Mononuclear cell (primary cell): Measurements from ENCODE around the gene CYB561A3. TPM values are rescaled to one million over a fixed set of nuclear protein-coding genes. Genes with fewer than 3 reads are reported as not detected.

Experiments used
- H3K27me3 ChIP-seq: 2 replicates; pipeline ENCODE4 v1.6.0; 2011; ENCODE audit warnings: low read length, control low read depth; ENCODE audit not compliant: insufficient read depth
- H3K4me1 ChIP-seq: 2 replicates; pipeline ENCODE4 v1.5.1; 2011; ENCODE audit warnings: mild to moderate bottlenecking, low read length, control low read depth; ENCODE audit not compliant: insufficient read depth
- H3K4me3 ChIP-seq: 2 replicates; pipeline ENCODE4 v1.5.1; 2011; ENCODE audit warnings: mild to moderate bottlenecking, low read length, moderate library complexity
- H3K9me3 ChIP-seq: 2 replicates; pipeline ENCODE4 v1.5.1; 2011; ENCODE audit warnings: low read depth, mild to moderate bottlenecking, control low read depth, low read length
- total RNA-seq: library from RNA; depleted of rRNA; stranded (reverse); fragments of >200 nt; gene quantifications from one replicate; pipeline ENCODE4 v1.2.3, GENCODE V29; 2012

CYB561A3 gene
- total RNA-seq, 1 donor = 46.4 TPM

GRCh38 chr11:61341706-61342105 lies 20.0 kb downstream of the CYB561A3 start:
- H3K4me1 ChIP-seq = no peaks in the 10 kb centered on the region
- no peaks in the 10 kb centered on the region for H3K27me3 ChIP-seq
- H3K9me3 ChIP-seq = no peaks in the 10 kb centered on the region
- H3K4me3 ChIP-seq = no peak overlapping the region

GRCh38 chr11:61340979-61341378 lies 20.7 kb downstream of the CYB561A3 start:
- Histone ChIP-seq H3K4me3 (no peak overlapping the region), H3K4me1 (peaks cover 5% of the 10 kb centered on the region), H3K27me3 (no peaks in the 10 kb centered on the region), H3K9me3 (no peaks in the 10 kb centered on the region)

GRCh38 chr11:61339490-61339878 lies 22.2 kb downstream of the CYB561A3 start:
- Histone ChIP-seq H3K27me3 (no peaks in the 10 kb centered on the region), H3K4me1 (peaks cover 6% of the 10 kb centered on the region), H3K9me3 (no peaks in the 10 kb centered on the region), H3K4me3 (no peak overlapping the region)

- Histone ChIP-seq H3K4me1 (peaks cover 8% of the 10 kb centered on the region), H3K27me3 (no peaks in the 10 kb centered on the region), H3K4me3 (no peak overlapping the region), H3K9me3 (no peaks in the 10 kb centered on the region)
Measured at GRCh38 chr11:61338783-61339489, 22.7 kb downstream of the CYB561A3 start.

GRCh38 chr11:61337706-61338470 lies 23.8 kb downstream of the CYB561A3 start:
- Histone ChIP-seq H3K4me3 (no peak overlapping the region), H3K9me3 (no peaks in the 10 kb centered on the region), H3K4me1 (peaks cover 16% of the 10 kb centered on the region), H3K27me3 (no peaks in the 10 kb centered on the region)

GRCh38 chr11:61336171-61336935 lies 25.3 kb downstream of the CYB561A3 start:
- H3K4me1 ChIP-seq = peaks cover 28% of the 10 kb centered on the region
- H3K4me3 ChIP-seq = no peak overlapping the region
- no peaks in the 10 kb centered on the region for H3K9me3 ChIP-seq
- H3K27me3 ChIP-seq = no peaks in the 10 kb centered on the region

- H3K4me1 ChIP-seq = peaks cover 33% of the 10 kb centered on the region
- H3K4me3 ChIP-seq = no peak overlapping the region
- H3K27me3 ChIP-seq = no peaks in the 10 kb centered on the region
- no peaks in the 10 kb centered on the region for H3K9me3 ChIP-seq
Measured at GRCh38 chr11:61335355-61335710, 26.3 kb downstream of the CYB561A3 start.

GRCh38 chr11:61334434-61335354 lies 27.0 kb downstream of the CYB561A3 start:
- peaks cover 33% of the 10 kb centered on the region for H3K4me1 ChIP-seq
- H3K27me3 ChIP-seq = no peaks in the 10 kb centered on the region
- H3K9me3 ChIP-seq = no peaks in the 10 kb centered on the region
- no peak overlapping the region for H3K4me3 ChIP-seq

GRCh38 chr11:61333550-61334433 lies 27.9 kb downstream of the CYB561A3 start:
- Histone ChIP-seq H3K9me3 (no peaks in the 10 kb centered on the region), H3K27me3 (no peaks in the 10 kb centered on the region), H3K4me1 (peaks cover 33% of the 10 kb centered on the region), H3K4me3 (peak overlapping the region; percentile 94)

- Histone ChIP-seq H3K4me3 (peak within 1 kb of the TSS; percentile 94), H3K9me3 (no peaks in the 10 kb centered on the region), H3K27me3 (no peaks in the 10 kb centered on the region), H3K4me1 (peaks cover 33% of the 10 kb centered on the region)
Measured at GRCh38 chr11:61332797-61333549, 28.7 kb downstream of the CYB561A3 start, which contains the start of the genes DDB1 and TKFC. TSS of gene DDB1 (minus strand) at chr11:61333105. CDS start at chr11:61332968, 137 bp downstream. TSS of gene TKFC (plus strand) at chr11:61333228. CDS start at chr11:61334729, 1,501 bp downstream.

- H3K4me3 ChIP-seq = peak overlapping the region; percentile 94
- peaks cover 33% of the 10 kb centered on the region for H3K4me1 ChIP-seq
Measured at GRCh38 chr11:61332281-61332796, 29.3 kb downstream of the CYB561A3 start.

GRCh38 chr11:61331651-61332050 lies 30.0 kb downstream of the CYB561A3 start:
- Histone ChIP-seq H3K4me3 (peak overlapping the region; percentile 94), H3K4me1 (peaks cover 33% of the 10 kb centered on the region), H3K9me3 (no peaks in the 10 kb centered on the region), H3K27me3 (no peaks in the 10 kb centered on the region)

More at GRCh38 chr11:61332281-61332796, 29.3 kb downstream of the CYB561A3 start:
- no peaks in the 10 kb centered on the region for H3K27me3 ChIP-seq
- H3K9me3 ChIP-seq = no peaks in the 10 kb centered on the region

GRCh38 chr11:61329871-61330270 lies 31.8 kb downstream of the CYB561A3 start:
- Histone ChIP-seq H3K27me3 (no peaks in the 10 kb centered on the region), H3K4me1 (peaks cover 27% of the 10 kb centered on the region), H3K4me3 (no peak overlapping the region), H3K9me3 (no peaks in the 10 kb centered on the region)
